Tibial artery (tissue), 4 donors: ENCODE data around the gene NEK7.
A peak's percentile ranks its signal among the peaks of the same experiment; 100 is the strongest.

Experiments used
- DNase-seq, 2 donors: peaks; one replicate each; pipeline ENCODE4 v3.0.0-alpha.2; 2019
- H3K27ac ChIP-seq, 2 donors: fragments of 200-600 bp; sonication (generic) in 1 of 2; 1 replicate in 1 of 2; 2 replicates in 1 of 2; pipeline ENCODE4 v1.5.1; 2018 to 2019; ENCODE audit warnings: mild to moderate bottlenecking in 1 of 2
- H3K27me3 ChIP-seq, 2 donors: fragments of 200-600 bp; sonication (generic) in 1 of 2; one replicate each; pipeline versions ENCODE4 v1.5.1 to v1.6.0; 2016 to 2019
- H3K36me3 ChIP-seq, 3 donors: fragments of 200-600 bp; sonication (generic) in 2 of 3; one replicate each; pipeline ENCODE4 v1.5.1; 2016 to 2019; ENCODE audit warnings: mild to moderate bottlenecking in 2 of 3
- H3K4me1 ChIP-seq, 4 donors: fragments of 200-600 bp; sonication (generic) in 2 of 4; 1 replicate in 3 of 4; 2 replicates in 1 of 4; pipeline ENCODE4 v1.5.1; 2016 to 2019
- H3K4me3 ChIP-seq, 2 donors: fragments of 200-600 bp; sonication (generic) in 1 of 2; 1 replicate in 1 of 2; 2 replicates in 1 of 2; pipeline ENCODE4 v1.5.1; 2018 to 2019; ENCODE audit warnings: mild to moderate bottlenecking in 2 of 2
- H3K9me3 ChIP-seq, 3 donors: fragments of 200-600 bp; sonication (generic) in 1 of 3; one replicate each; pipeline ENCODE4 v1.5.1; 2016 to 2019
- intact Hi-C: fragments of 100-400 bp; cut with DNase I; formaldehyde crosslinking; loops from one replicate; pipeline ENCODE4 v1.15.0; 2023; ENCODE audit warnings: low total_unique reads
- TF ChIP-seq, protein P1 (sequence below), 2 experiments: fragments of 200-600 bp in 1 of 2; fragments of 450-650 bp in 1 of 2; IDR thresholded peaks; one replicate each; pipeline ENCODE4 v1.5.1; 2017 to 2019; ENCODE audit warnings: antibody characterized with exemption in 2 of 2, mild to moderate bottlenecking in 1 of 2, moderate library complexity in 1 of 2

Gene NEK7

DNA sequence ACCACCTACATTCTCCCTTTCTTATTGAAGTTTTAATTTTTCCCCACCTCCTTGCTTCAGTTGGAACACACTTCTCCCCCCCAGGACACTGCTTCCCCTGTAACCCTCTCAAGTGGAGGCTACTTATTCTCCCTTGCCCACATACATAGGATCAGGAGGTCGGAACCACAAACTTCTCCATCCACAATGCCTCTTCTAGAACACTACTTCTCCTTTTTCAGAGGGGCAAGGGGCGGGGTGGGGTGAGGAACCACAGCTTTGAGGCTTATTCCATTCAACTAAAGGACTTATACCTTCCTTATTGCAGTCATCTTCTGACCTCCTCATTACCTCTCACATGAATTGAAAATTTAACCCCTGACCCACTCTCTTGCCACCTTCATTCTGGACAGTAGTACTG lies 81.3 kb downstream of the NEK7 start:
- H3K27ac ChIP-seq: no peak overlapping the region
- TF ChIP-seq, protein P1, sequence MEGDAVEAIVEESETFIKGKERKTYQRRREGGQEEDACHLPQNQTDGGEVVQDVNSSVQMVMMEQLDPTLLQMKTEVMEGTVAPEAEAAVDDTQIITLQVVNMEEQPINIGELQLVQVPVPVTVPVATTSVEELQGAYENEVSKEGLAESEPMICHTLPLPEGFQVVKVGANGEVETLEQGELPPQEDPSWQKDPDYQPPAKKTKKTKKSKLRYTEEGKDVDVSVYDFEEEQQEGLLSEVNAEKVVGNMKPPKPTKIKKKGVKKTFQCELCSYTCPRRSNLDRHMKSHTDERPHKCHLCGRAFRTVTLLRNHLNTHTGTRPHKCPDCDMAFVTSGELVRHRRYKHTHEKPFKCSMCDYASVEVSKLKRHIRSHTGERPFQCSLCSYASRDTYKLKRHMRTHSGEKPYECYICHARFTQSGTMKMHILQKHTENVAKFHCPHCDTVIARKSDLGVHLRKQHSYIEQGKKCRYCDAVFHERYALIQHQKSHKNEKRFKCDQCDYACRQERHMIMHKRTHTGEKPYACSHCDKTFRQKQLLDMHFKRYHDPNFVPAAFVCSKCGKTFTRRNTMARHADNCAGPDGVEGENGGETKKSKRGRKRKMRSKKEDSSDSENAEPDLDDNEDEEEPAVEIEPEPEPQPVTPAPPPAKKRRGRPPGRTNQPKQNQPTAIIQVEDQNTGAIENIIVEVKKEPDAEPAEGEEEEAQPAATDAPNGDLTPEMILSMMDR (IDR thresholded peaks at IDR 0.05): no peak
- no peaks in the 10 kb centered on the region for H3K27me3 ChIP-seq
- H3K36me3 ChIP-seq: peaks cover 0 to 8% (median 0%) of the 10 kb centered on the region in 3 donors
- intact Hi-C loops: no loop called here
- H3K4me3 ChIP-seq: no peak overlapping the region
- DNase-seq: peak in 1 of 2 donors; percentile 57
- no peaks in the 10 kb centered on the region for H3K9me3 ChIP-seq
- peaks cover 0 to 17% (median 4%) of the 10 kb centered on the region in 4 donors for H3K4me1 ChIP-seq

DNA sequence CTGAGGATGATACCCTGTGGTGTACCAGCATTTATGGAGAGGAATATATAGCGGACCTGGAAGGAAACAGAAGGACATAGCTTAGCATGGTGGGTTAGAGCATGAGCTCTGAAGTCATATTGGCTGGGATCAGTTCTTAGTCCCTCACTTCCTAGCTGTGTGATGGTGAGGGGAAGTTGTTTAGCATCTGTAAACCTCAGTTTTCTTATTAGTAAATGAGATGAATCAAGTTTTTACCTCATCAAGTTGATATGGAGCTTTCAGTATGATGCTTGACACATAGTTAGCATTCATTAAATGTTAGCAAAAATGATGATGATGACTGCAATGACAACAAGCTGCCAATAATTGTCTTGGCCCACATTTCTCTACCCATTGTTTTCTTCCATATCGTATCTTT lies 84.8 kb downstream of the NEK7 start:
- Histone ChIP-seq H3K27me3 (no peaks in the 10 kb centered on the region), H3K9me3 (no peaks in the 10 kb centered on the region), H3K4me3 (no peak overlapping the region), H3K36me3 (peaks cover 0 to 4% (median 2%) of the 10 kb centered on the region in 3 donors), H3K4me1 (no peaks in the 10 kb centered on the region), H3K27ac (no peak overlapping the region)
- intact Hi-C loops: no loop called here
- TF ChIP-seq, protein P1 (IDR thresholded peaks at IDR 0.05): no peak
- no peak for DNase-seq

DNA sequence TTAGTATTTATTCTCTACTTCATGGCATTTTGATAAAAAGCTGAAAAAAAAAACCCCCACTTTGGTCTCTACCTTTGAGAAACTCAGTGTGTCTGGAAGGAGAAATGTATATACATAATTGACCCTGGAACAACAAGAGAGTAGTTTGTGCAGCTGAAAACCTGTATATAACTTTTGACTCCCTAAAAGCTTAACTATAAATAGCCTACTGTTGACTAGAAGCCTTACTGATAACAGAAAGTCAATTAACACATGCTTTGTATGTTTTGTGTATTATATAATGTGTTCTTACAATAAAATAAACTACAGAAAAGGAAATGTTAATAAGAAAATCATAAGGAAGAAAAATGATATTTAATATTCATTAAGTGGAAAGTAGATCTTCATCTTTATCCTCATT lies 88.0 kb downstream of the NEK7 start:
- TF ChIP-seq, protein P1 (IDR thresholded peaks at IDR 0.05): no peak
- Histone ChIP-seq H3K27ac (no peak overlapping the region), H3K27me3 (no peaks in the 10 kb centered on the region), H3K4me3 (no peak overlapping the region), H3K9me3 (no peaks in the 10 kb centered on the region), H3K4me1 (no peaks in the 10 kb centered on the region), H3K36me3 (peaks cover 0 to 4% (median 0%) of the 10 kb centered on the region in 3 donors)
- no peak for DNase-seq
- intact Hi-C loops: no loop called here

DNA sequence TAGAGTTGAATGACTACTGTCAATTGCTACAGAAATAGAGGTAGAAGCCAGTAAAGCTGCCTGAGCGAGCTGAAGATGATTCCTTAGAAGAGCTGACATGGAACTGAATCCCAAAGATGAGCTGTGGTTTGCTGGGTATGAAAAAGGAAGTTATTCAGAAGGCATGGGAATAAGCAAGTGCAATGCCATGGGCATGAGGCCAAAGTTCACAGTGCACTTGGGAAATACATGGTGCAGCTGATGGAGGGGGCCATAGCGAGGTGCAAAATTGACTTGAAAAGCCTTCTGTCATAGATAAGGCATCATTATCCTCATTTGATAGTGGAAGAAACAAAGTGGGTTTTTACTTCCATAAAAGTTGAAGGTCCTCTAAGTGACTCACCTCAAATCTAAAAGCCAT lies 88.6 kb downstream of the NEK7 start:
- TF ChIP-seq, protein P1 (IDR thresholded peaks at IDR 0.05): no peak
- intact Hi-C loops: no loop called here
- Histone ChIP-seq H3K4me1 (no peaks in the 10 kb centered on the region), H3K27me3 (no peaks in the 10 kb centered on the region), H3K4me3 (no peak overlapping the region), H3K27ac (no peak overlapping the region), H3K9me3 (no peaks in the 10 kb centered on the region), H3K36me3 (peaks cover 0 to 4% (median 0%) of the 10 kb centered on the region in 3 donors)
- no peak for DNase-seq

DNA sequence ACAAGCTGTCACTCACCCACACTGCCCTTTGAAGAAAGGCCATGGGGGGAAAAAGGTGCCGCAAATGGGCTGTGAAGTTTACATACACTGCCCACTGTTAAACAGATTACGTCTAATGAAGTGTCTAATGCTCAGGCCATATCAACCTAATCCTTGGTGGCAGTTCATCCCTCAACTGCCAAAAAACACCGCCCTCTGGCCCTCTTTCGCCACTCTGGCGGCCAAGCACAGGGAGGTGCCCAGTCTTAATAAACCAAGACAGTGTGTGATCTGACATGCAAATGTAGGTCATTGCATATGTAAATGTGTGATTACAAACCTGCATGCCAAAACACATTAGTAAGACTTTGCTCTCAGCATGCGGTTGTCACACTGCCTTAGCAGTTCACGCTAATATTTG lies 89.5 kb downstream of the NEK7 start:
- no peaks in the 10 kb centered on the region for H3K4me1 ChIP-seq
- H3K36me3 ChIP-seq: peaks cover 0 to 4% (median 0%) of the 10 kb centered on the region in 3 donors
- intact Hi-C loops: no loop called here
- no peaks in the 10 kb centered on the region for H3K27me3 ChIP-seq
- no peak for DNase-seq
- H3K27ac ChIP-seq: no peak overlapping the region
- TF ChIP-seq, protein P1 (IDR thresholded peaks at IDR 0.05): no peak
- no peak overlapping the region for H3K4me3 ChIP-seq
- H3K9me3 ChIP-seq: no peaks in the 10 kb centered on the region

DNA sequence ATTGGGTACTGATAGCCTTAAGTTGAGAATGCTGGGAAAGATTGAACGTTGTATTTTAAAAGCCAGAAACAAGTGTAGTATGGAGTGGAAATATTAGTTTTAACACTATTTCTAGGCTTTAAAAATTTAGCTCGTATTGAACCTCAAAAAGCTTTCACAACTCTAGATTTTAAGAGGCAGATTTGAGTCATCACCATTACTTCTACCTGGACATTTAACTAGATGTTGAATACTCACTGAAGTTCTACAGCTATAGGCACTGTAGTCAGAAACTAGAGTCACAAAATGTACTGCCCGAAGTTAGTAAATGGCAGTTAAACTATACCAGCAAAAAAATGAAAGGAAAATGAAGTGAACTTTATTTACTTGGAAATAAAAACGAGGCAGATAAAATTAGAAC lies 96.5 kb downstream of the NEK7 start:
- Histone ChIP-seq H3K4me1 (peaks cover 0 to 22% (median 6%) of the 10 kb centered on the region in 4 donors), H3K36me3 (no peaks in the 10 kb centered on the region), H3K9me3 (no peaks in the 10 kb centered on the region), H3K27ac (no peak overlapping the region), H3K27me3 (no peaks in the 10 kb centered on the region), H3K4me3 (no peak overlapping the region)
- intact Hi-C loops: no loop called here
- TF ChIP-seq, protein P1 (IDR thresholded peaks at IDR 0.05): no peak
- DNase-seq: no peak
